T-cell (primary cell): ENCODE measurements around the gene PRSS22. TPM values are rescaled to one million over a fixed set of nuclear protein-coding genes. Genes with fewer than 3 reads are reported as not detected.

Source experiments
- ATAC-seq, 4 experiments: fragments of 200-7000 bp in 3 of 4; fragments of 150-1000 bp in 1 of 4; cut with Tn5 transposase; replicated peaks in 1 of 4; 1 replicate in 3 of 4; 2 replicates in 1 of 4; pipeline ENCODE4 v1.10.0; 2021; ENCODE audit warnings: moderate library complexity in 3 of 4, mild to moderate bottlenecking in 2 of 4, moderate number of reproducible peaks in 1 of 4
- CTCF ChIA-PET, 2 donors: fragments of 300-600 bp; sonication (Branson Sonifier 250); formaldehyde crosslinking; loops; one replicate each; lab custom pipeline; 2022; ENCODE audit warnings: antibody characterized with exemption in 2 of 2; lab: Charles Lee
- POLR2A ChIA-PET, 2 donors: fragments of 300-600 bp; sonication (Branson Sonifier 250); formaldehyde crosslinking; loops; one replicate each; lab custom pipeline; 2022; ENCODE audit warnings: antibody characterized with exemption in 2 of 2; lab: Charles Lee
- DNase-seq, 35 experiments: peaks; one replicate each; pipeline versions ENCODE4 v3.0.0 to v3.0.0-alpha.2; 2013 to 2023
- H3K27ac ChIP-seq: one replicate; pipeline ENCODE4 v1.5.1; 2013; ENCODE audit warnings: low read length
- H3K27me3 ChIP-seq, 2 experiments: replicated peaks in 1 of 2; 1 replicate in 1 of 2; 2 replicates in 1 of 2; pipeline versions ENCODE4 v1.6.1 to v1.7.0; 2013; ENCODE audit warnings: low read length in 1 of 2, mixed read lengths in 1 of 2; ENCODE audit not compliant: control insufficient read depth in 2 of 2, insufficient read depth in 2 of 2; ENCODE audit errors: extremely low read depth in 1 of 2
- H3K36me3 ChIP-seq, 2 donors: 1 replicate in 1 of 2; 2 replicates in 1 of 2; pipeline versions ENCODE4 v1.6.1 to v1.7.0; 2013; ENCODE audit warnings: low read length in 1 of 2; ENCODE audit not compliant: control insufficient read depth in 2 of 2, insufficient read depth in 1 of 2; ENCODE audit errors: extremely low read depth in 1 of 2
- H3K4me1 ChIP-seq, 2 experiments: 1 replicate in 1 of 2; 2 replicates in 1 of 2; pipeline versions ENCODE4 v1.6.1 to v1.7.0; 2013; ENCODE audit warnings: low read length in 2 of 2, mixed read lengths in 1 of 2; ENCODE audit not compliant: insufficient read depth in 2 of 2, control insufficient read depth in 1 of 2; ENCODE audit errors: extremely low read depth in 1 of 2
- H3K4me3 ChIP-seq, 2 donors: 1 replicate in 1 of 2; 2 replicates in 1 of 2; pipeline versions ENCODE4 v1.5.1 to v1.7.0; 2013; ENCODE audit warnings: mild to moderate bottlenecking in 2 of 2, low read length in 1 of 2, moderate library complexity in 1 of 2; ENCODE audit not compliant: control insufficient read depth in 1 of 2; ENCODE audit errors: extremely low read depth in 1 of 2
- H3K9me3 ChIP-seq: 2 replicates; pipeline ENCODE4 v1.7.0; 2013
- H3K27ac Mint-ChIP-seq, 2 donors: one replicate each; pipeline ENCODE4 v1.8.0; 2020 to 2021; ENCODE audit warnings: mild to moderate bottlenecking in 2 of 2, mixed read lengths in 2 of 2
- H3K27me3 Mint-ChIP-seq, 2 donors: one replicate each; pipeline ENCODE4 v1.8.0; 2021 to 2022; ENCODE audit warnings: mixed read lengths in 2 of 2
- H3K36me3 Mint-ChIP-seq: one replicate; pipeline ENCODE4 v1.8.0; 2021; ENCODE audit warnings: mixed read lengths
- H3K4me1 Mint-ChIP-seq, 3 donors: one replicate each; pipeline ENCODE4 v1.8.0; 2020 to 2022; ENCODE audit warnings: mixed read lengths in 3 of 3, mild to moderate bottlenecking in 1 of 3
- H3K4me3 Mint-ChIP-seq, 3 donors: one replicate each; pipeline ENCODE4 v1.8.0; 2020 to 2022; ENCODE audit warnings: mild to moderate bottlenecking in 3 of 3, mixed read lengths in 3 of 3, moderate library complexity in 3 of 3
- H3K9me3 Mint-ChIP-seq, 3 donors: one replicate each; pipeline ENCODE4 v1.8.0; 2020 to 2022; ENCODE audit warnings: mixed read lengths in 3 of 3
- WGBS: methylation state at CpG from one replicate; pipeline ENCODE4 v1.1.5; 2013; ENCODE audit warnings: missing lambda C conversion rate; ENCODE audit not compliant: insufficient coverage; 5-methylcytosine and 5-hydroxymethylcytosine counted together
- total RNA-seq, 35 experiments: library from RNA in 6 of 35; stranded (reverse) in 6 of 35; fragments of 120-200 nt in 1 of 35; gene quantifications; one replicate each; pipeline versions ENCODE4 v1.2.1 to v1.2.4 and lab custom pipeline; 2013 to 2026

PRSS22 gene
- total RNA-seq, 5 donors from 2014 or later (not counting 1 experiment from before 2014, with no cell fraction given), result 0.56 to 2.6 (median 1.4) TPM; not detected in 1

DNA sequence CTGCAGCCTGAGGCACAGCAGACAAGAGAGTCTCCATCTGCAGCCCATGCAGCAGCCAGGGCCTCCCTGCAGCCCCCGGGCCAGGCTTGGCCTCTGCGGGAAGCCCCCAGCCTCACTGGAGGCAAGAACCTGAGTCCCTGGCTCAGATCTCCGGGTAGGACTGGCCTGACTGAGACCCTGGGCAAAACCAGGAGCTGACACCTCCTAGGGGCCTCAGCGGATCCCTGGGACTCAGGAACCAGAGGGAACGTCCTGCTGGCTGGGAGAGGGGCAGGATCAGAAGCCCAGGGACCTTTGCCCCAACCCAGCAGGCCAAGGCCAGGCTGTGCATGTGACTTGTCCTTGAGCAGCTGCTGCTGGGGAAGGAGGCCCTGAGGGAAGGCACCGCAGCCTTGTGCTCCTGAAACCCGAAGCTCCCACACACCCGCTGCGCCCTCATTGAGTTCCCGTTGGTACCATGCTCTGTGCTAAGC lies 42.6 kb downstream of the PRSS22 start:
- Histone ChIP-seq H3K36me3 (no peaks in the 10 kb centered on the region), H3K27me3 (peaks cover 0 to 52% of the 10 kb centered on the region in 2 experiments), H3K4me1 (peaks cover 0 to 5% of the 10 kb centered on the region in 2 experiments), H3K27ac (no peak overlapping the region), H3K9me3 (no peaks in the 10 kb centered on the region), H3K4me3 (no peak overlapping the region)
- H3K4me1 Mint-ChIP-seq, result no peaks in the 10 kb centered on the region
- POLR2A ChIA-PET, result no interaction called here
- no peaks in the 10 kb centered on the region for H3K36me3 Mint-ChIP-seq
- no peak for ATAC-seq
- no peak overlapping the region for H3K4me3 Mint-ChIP-seq
- CTCF ChIA-PET, result interaction anchor here in 1 of 2 donors (0.6 kb wide), 1 partner anchor 104 kb away, joined by 5 read pairs; no protein-coding TSS in a partner anchor
- no peaks in the 10 kb centered on the region for H3K9me3 Mint-ChIP-seq
- H3K27ac Mint-ChIP-seq, result no peak overlapping the region
- 79% methylated on average over 10 of the region's 10 CpGs for WGBS
- H3K27me3 Mint-ChIP-seq, result peaks cover 5 to 29% of the 10 kb centered on the region in 2 donors
- DNase-seq, result no peak

DNA sequence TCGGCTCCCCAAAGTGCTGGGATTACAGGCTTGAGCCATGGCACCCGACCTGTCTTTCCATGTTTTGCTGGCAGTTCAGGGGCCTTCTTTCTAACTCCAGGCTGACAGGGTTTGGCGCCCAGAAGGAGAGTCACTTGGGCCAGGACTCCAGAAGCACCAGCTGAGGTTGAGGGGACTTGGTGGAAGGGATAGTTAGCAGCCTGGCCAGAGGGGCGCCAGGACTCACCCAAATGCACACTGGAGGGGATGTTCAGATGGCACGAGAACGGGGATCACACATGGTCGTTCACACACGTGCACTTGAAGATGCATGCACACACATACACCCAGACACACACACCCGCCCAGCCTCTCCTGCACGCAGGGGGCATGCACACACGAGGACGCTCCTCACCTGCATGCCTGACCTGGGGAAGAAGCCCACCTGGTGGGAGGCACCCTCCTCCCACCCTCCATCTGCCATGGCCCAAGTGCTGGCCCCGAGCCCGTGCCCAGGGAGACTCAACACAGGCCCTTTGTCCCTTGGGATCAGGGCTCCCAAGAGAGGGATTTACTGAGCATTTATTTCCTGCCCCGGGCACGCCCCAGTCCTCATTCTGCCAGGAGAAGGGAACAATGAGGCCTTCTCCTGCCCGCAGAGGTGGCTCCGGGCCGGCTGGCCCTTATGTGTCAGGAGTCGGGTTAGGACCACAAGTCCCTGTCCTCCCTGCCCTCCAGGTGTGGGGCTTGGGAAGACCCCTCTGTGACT lies 43.2 kb downstream of the PRSS22 start:
- CTCF ChIA-PET, result no interaction called here
- POLR2A ChIA-PET, result no interaction called here
- DNase-seq, result no peak

DNA sequence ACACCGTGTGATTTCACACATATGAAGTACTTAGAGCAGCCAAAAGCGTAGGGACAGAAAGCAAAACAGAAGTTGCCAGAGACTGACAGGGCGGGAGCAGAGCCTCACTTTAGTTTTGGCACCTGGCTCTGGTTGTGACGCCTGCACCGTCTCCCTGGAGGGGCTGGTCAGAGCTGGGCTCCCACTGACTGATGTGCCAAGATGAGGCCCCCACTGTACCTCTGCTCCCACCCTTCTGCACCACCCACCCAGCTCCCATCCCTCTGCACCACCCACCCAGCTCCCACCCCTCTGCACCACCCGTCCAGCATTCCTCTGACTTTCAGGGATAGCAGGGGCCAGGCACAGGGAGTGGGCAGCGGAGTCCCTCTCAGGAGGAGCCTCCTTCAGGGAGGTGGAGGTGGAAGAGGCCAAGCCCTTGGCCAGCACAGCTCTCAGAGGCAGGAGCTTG lies 44.2 kb downstream of the PRSS22 start:
- H3K27ac Mint-ChIP-seq, result no peak overlapping the region
- H3K27me3 ChIP-seq, result peaks cover 0 to 41% of the 10 kb centered on the region in 2 experiments

More for the DNA sequence above, 43.2 kb downstream of the PRSS22 start:
- no peaks in the 10 kb centered on the region for H3K4me1 Mint-ChIP-seq
- WGBS, result 89% methylated on average over 14 of the region's 20 CpGs
- H3K27ac Mint-ChIP-seq, result no peak overlapping the region
- no peak overlapping the region for H3K4me3 ChIP-seq
- peaks cover 8 to 32% of the 10 kb centered on the region in 2 donors for H3K27me3 Mint-ChIP-seq
- peaks cover 0 to 5% of the 10 kb centered on the region in 2 experiments for H3K4me1 ChIP-seq
- no peak overlapping the region for H3K4me3 Mint-ChIP-seq
- H3K27ac ChIP-seq, result no peak overlapping the region
- H3K27me3 ChIP-seq, result peaks cover 0 to 50% of the 10 kb centered on the region in 2 experiments
- ATAC-seq, result no peak
- no peaks in the 10 kb centered on the region for H3K36me3 Mint-ChIP-seq
- no peaks in the 10 kb centered on the region for H3K9me3 Mint-ChIP-seq
- no peaks in the 10 kb centered on the region for H3K9me3 ChIP-seq
- H3K36me3 ChIP-seq, result no peaks in the 10 kb centered on the region

DNA sequence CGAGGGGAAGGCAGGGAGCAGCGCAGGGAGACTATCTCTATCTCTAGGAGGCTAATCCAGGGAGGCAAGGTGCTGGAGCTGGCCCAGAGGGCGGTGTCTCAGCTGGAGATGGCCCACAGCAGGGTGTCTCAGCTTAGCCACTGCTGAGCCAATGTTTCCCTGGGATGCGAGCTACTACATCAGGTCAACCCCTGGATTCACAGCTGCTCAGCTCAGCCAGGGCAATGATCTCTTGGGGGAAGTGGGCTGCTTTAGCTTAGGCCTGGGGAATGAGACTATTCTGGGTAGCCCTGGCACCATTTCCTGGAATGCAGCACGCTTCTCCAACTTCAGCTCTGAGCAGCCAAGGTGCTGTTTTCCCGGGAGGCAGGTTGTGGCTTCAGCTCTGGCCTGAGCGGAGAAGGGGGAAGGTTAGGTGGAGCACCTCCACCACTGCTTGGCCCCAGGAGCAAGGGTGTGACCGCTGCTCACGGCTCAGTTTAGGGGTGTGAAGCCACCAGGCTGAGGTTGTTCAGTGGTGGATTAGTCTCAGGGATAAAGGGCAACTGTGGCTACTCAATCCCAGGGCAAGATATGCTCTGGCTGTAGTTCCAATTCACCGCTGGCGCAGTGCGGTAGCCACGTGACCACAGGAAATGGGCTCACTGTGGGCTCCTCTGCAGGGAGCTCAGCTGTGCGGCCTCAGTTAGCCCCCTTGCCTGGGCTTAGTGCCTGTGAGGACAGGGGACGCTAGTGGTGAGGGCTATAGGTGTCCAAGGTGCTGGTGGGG lies 46.1 kb downstream of the PRSS22 start:
- H3K27me3 ChIP-seq, result peaks cover 0 to 52% of the 10 kb centered on the region in 2 experiments
- no peaks in the 10 kb centered on the region for H3K9me3 ChIP-seq
- ChIA-PET POLR2A (no interaction called here), CTCF (no interaction called here)
- no peak for ATAC-seq
- H3K27ac Mint-ChIP-seq, result no peak overlapping the region
- H3K4me1 ChIP-seq, result peaks cover 0 to 4% of the 10 kb centered on the region in 2 experiments
- H3K4me3 ChIP-seq, result no peak overlapping the region
- H3K27me3 Mint-ChIP-seq, result peaks cover 17 to 49% of the 10 kb centered on the region in 2 donors
- peaks cover 0 to 3% (median 0%) of the 10 kb centered on the region in 3 donors for H3K9me3 Mint-ChIP-seq
- H3K36me3 Mint-ChIP-seq, result no peaks in the 10 kb centered on the region
- H3K4me1 Mint-ChIP-seq, result no peaks in the 10 kb centered on the region
- no peak overlapping the region for H3K4me3 Mint-ChIP-seq
- WGBS, result 74% methylated on average over 14 of the region's 15 CpGs
- no peaks in the 10 kb centered on the region for H3K36me3 ChIP-seq
- DNase-seq, result no peak
- H3K27ac ChIP-seq, result no peak overlapping the region

More for the DNA sequence above, 44.2 kb downstream of the PRSS22 start:
- no peaks in the 10 kb centered on the region for H3K9me3 ChIP-seq
- Mint-ChIP-seq H3K27me3 (peaks cover 8 to 38% of the 10 kb centered on the region in 2 donors), H3K4me3 (no peak overlapping the region), H3K4me1 (no peaks in the 10 kb centered on the region), H3K9me3 (peaks cover 0 to 3% (median 0%) of the 10 kb centered on the region in 3 donors), H3K36me3 (no peaks in the 10 kb centered on the region)
- WGBS, result 68% methylated on average over 6 of the region's 7 CpGs
- H3K36me3 ChIP-seq, result no peaks in the 10 kb centered on the region
- DNase-seq, result no peak
- H3K4me1 ChIP-seq, result peaks cover 0 to 5% of the 10 kb centered on the region in 2 experiments
- ChIA-PET POLR2A (no interaction called here), CTCF (no interaction called here)
- H3K27ac ChIP-seq, result no peak overlapping the region
- no peak for ATAC-seq
- no peak overlapping the region for H3K4me3 ChIP-seq

DNA sequence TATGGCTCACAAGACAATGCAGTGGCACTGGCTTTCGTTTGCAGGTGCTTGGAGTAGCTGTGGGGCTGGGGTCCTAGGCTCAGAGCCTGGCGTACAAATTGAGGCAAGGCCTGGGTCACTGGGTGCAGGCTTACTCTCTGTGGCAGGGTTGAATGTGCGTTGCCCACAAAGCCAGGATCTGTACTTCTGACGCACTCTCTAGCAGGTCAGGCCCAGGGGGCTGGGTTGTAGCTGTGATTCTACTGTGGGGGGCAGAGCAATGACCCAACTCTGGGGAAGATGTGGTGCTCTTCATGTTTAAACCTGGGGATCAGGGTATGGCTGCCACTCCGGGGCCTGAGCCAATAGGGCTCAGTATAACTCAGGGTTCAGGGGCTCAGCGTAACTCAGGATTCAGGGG lies 47.3 kb downstream of the PRSS22 start:
- H3K27ac Mint-ChIP-seq, result no peak overlapping the region
- ATAC-seq (no peak), DNase-seq (no peak)
- Histone ChIP-seq H3K4me1 (no peaks in the 10 kb centered on the region), H3K9me3 (no peaks in the 10 kb centered on the region), H3K36me3 (no peaks in the 10 kb centered on the region), H3K27me3 (peaks cover 0 to 52% of the 10 kb centered on the region in 2 experiments), H3K27ac (no peak overlapping the region), H3K4me3 (no peak overlapping the region)
- no peak overlapping the region for H3K4me3 Mint-ChIP-seq
- ChIA-PET POLR2A (interaction anchor here in 1 of 2 donors (0.5 kb wide), 1 partner anchor 450 kb away, joined by 6 read pairs; no protein-coding TSS in a partner anchor), CTCF (no interaction called here)
- peaks cover 0 to 3% (median 0%) of the 10 kb centered on the region in 3 donors for H3K9me3 Mint-ChIP-seq
- H3K36me3 Mint-ChIP-seq, result no peaks in the 10 kb centered on the region
- H3K27me3 Mint-ChIP-seq, result peaks cover 26 to 48% of the 10 kb centered on the region in 2 donors
- H3K4me1 Mint-ChIP-seq, result no peaks in the 10 kb centered on the region
- WGBS, result 65% methylated on average over 6 of the region's 6 CpGs

DNA sequence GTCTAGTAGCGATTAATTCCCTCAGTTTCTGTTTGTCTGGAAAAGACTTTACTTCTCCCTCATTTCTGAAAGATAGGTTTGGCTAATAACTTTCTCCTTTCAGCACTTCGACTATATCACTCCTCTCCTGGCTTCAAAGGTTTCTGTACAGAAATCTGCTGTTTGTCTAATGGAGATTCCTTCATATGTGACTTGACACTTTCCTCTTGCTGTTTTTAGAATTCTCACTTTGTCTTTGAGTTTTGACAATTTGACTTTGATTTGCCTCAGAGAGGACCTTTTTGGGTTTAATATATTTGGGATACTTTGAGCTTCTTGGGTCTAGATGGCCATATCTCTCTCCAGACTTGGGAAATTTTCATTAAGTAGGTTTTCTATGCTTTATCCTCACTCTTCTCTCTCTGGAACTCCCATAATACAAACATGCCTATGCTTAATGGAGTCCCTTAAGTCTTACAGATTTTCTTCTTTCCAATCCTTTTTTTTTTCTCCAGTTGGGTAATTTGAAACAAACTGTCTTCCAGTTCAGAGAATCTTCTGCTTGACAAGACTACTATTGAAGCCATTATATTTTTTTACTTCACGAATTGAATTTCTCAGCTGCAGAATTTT lies 48.7 kb downstream of the PRSS22 start:
- Histone ChIP-seq H3K27me3 (peaks cover 0 to 51% of the 10 kb centered on the region in 2 experiments), H3K4me1 (no peaks in the 10 kb centered on the region), H3K36me3 (no peaks in the 10 kb centered on the region), H3K27ac (no peak overlapping the region), H3K4me3 (no peak overlapping the region), H3K9me3 (no peaks in the 10 kb centered on the region)
- ATAC-seq (no peak), DNase-seq (no peak)
- ChIA-PET POLR2A (interaction anchor here in 1 of 2 donors (0.7 kb wide), 1 partner anchor 118 kb away, joined by 6 read pairs; no protein-coding TSS in a partner anchor), CTCF (no interaction called here)
- no peaks in the 10 kb centered on the region for H3K4me1 Mint-ChIP-seq
- no peaks in the 10 kb centered on the region for H3K36me3 Mint-ChIP-seq
- no CpG with 5 or more reads among the region's 3 CpGs for WGBS
- H3K4me3 Mint-ChIP-seq, result no peak overlapping the region
- H3K27ac Mint-ChIP-seq, result no peak overlapping the region
- peaks cover 0 to 3% (median 3%) of the 10 kb centered on the region in 3 donors for H3K9me3 Mint-ChIP-seq
- peaks cover 26 to 48% of the 10 kb centered on the region in 2 donors for H3K27me3 Mint-ChIP-seq
